GM18907 (cell line): Measurements from ENCODE around the gene BRSK2.
"Not testable (repeated sequence)": the region's sequence is repeated elsewhere in the genome, so short reads cannot be mapped to it uniquely, and the experiment has no call there.

Experiments used
- ATAC-seq: cut with Tn5 transposase; IDR thresholded peaks from one replicate; pipeline ENCODE4 v1.9.1; 2021; ENCODE audit warnings: mild to moderate bottlenecking, moderate library complexity; ENCODE audit not compliant: unreplicated experiment

Gene BRSK2

GRCh38 chr11:1407668-1408067 lies 17.9 kb downstream of the BRSK2 start:
- no peak for ATAC-seq

GRCh38 chr11:1408346-1408745 lies 18.6 kb downstream of the BRSK2 start:
- no peak for ATAC-seq

GRCh38 chr11:1409108-1409851 lies 19.5 kb downstream of the BRSK2 start:
- ATAC-seq, result no peak

- ATAC-seq, result not testable (repeated sequence)
Observed at GRCh38 chr11:1409852-1410125, 20.1 kb downstream of the BRSK2 start.

GRCh38 chr11:1410366-1411291 lies 20.9 kb downstream of the BRSK2 start:
- no peak for ATAC-seq

- no peak for ATAC-seq
Observed at GRCh38 chr11:1411301-1411700, 21.6 kb downstream of the BRSK2 start.

- ATAC-seq, result not testable (repeated sequence)
Observed at GRCh38 chr11:1411739-1412138, 22.0 kb downstream of the BRSK2 start.

GRCh38 chr11:1412377-1413095 lies 22.8 kb downstream of the BRSK2 start:
- ATAC-seq, result no peak

- no peak for ATAC-seq
Observed at GRCh38 chr11:1414650-1415049, 24.9 kb downstream of the BRSK2 start.

GRCh38 chr11:1415631-1416030 lies 25.9 kb downstream of the BRSK2 start:
- ATAC-seq, result no peak

GRCh38 chr11:1418192-1418795 lies 28.6 kb downstream of the BRSK2 start:
- ATAC-seq, result not testable (repeated sequence)

GRCh38 chr11:1419811-1420210 lies 30.1 kb downstream of the BRSK2 start:
- ATAC-seq, result no peak

GRCh38 chr11:1421291-1421690 lies 31.6 kb downstream of the BRSK2 start:
- no peak for ATAC-seq

GRCh38 chr11:1422481-1422880 lies 32.7 kb downstream of the BRSK2 start:
- no peak for ATAC-seq

GRCh38 chr11:1422981-1423380 lies 33.2 kb downstream of the BRSK2 start:
- ATAC-seq, result no peak

- not testable (repeated sequence) for ATAC-seq
Observed at GRCh38 chr11:1423406-1423805, 33.7 kb downstream of the BRSK2 start.

- ATAC-seq, result no peak
Observed at GRCh38 chr11:1425006-1425405, 35.3 kb downstream of the BRSK2 start.

GRCh38 chr11:1425439-1425838 lies 35.7 kb downstream of the BRSK2 start:
- no peak for ATAC-seq

GRCh38 chr11:1428762-1429316 lies 39.1 kb downstream of the BRSK2 start:
- ATAC-seq, result no peak

GRCh38 chr11:1433568-1433967 lies 43.8 kb downstream of the BRSK2 start:
- no peak for ATAC-seq
